PFSK-1 (cell line): ENCODE results near the gene ERBB4.

Experiments used
- FOXP2 ChIP-seq: optimal IDR thresholded peaks from 2 replicates; pipeline ENCODE3; 2011; ENCODE audit warnings: borderline replicate concordance, control low read depth, inconsistent platforms; ENCODE audit not compliant: insufficient read depth; ENCODE audit errors: extremely low read length, extremely low read depth
- POLR2AphosphoS5 ChIP-seq: IDR thresholded peaks from 2 replicates; pipeline ENCODE4 v1.6.1; 2012; ENCODE audit warnings: low read depth, mild to moderate bottlenecking, control low read depth, low read length, moderate library complexity
- REST ChIP-seq, 2 experiments: IDR thresholded peaks; 2 replicates each; pipeline versions ENCODE4 v1.6.1 to v1.8.0; 2011 to 2012; ENCODE audit warnings: low read depth in 2 of 2, low read length in 2 of 2, control low read depth in 1 of 2, inconsistent platforms in 1 of 2, mild to moderate bottlenecking in 1 of 2, moderate library complexity in 1 of 2; ENCODE audit not compliant: insufficient read depth in 1 of 2
- SIN3A ChIP-seq: IDR thresholded peaks from 2 replicates; pipeline ENCODE4 v1.6.1; 2012; ENCODE audit warnings: mild to moderate bottlenecking, low read length, moderate library complexity, borderline replicate concordance; ENCODE audit not compliant: insufficient read depth
- TAF1 ChIP-seq: IDR thresholded peaks from 2 replicates; pipeline ENCODE4 v1.6.1; 2012; ENCODE audit warnings: low read length, control low read depth, borderline replicate concordance; ENCODE audit not compliant: insufficient read depth

ERBB4 gene

DNA sequence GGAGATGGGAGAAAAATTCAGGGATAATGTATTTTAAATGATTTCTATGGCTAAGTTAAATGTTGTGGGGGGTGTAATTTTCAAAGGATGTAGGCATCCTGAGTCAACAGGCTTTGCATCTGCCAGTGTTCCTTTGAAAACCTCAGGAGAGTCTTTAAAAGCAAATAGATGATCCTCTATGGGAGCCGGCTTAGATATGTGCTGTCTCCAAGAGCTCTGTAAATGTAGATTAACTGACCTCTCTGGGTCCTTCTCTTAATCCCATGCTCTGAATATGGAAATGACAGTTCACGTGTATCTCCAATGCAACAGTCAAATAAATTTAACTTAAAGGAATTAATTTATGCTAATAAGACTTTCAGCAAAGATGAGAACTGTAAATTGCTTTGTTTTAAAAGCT is 292.7 kb downstream of the ERBB4 start:
- TF ChIP-seq POLR2AphosphoS5 (no peak), SIN3A (no peak), REST (IDR thresholded peaks at IDR 0.05; ENCODE audit: insufficient read depth in 1 of 2, low read depth in 2 of 2, low read length in 2 of 2) (no peak), FOXP2 (no peak), TAF1 (no peak)

GRCh38 chr2:212242724-212243123 is 295.9 kb downstream of the ERBB4 start:
- no peak for TF ChIP-seq FOXP2
- TF ChIP-seq SIN3A: no peak
- no peak for TF ChIP-seq POLR2AphosphoS5
- TF ChIP-seq TAF1: no peak
- TF ChIP-seq REST (IDR thresholded peaks at IDR 0.05; ENCODE audit: insufficient read depth in 1 of 2, low read depth in 2 of 2, low read length in 2 of 2): no peak

GRCh38 chr2:212237350-212238095 is 301.1 kb downstream of the ERBB4 start:
- TF ChIP-seq POLR2AphosphoS5 (no peak), SIN3A (no peak), TAF1 (no peak), REST (IDR thresholded peaks at IDR 0.05; ENCODE audit: insufficient read depth in 1 of 2, low read depth in 2 of 2, low read length in 2 of 2) (no peak), FOXP2 (no peak)

- no peak for TF ChIP-seq FOXP2
- no peak for TF ChIP-seq TAF1
- no peak for TF ChIP-seq REST (IDR thresholded peaks at IDR 0.05; ENCODE audit: insufficient read depth in 1 of 2, low read depth in 2 of 2, low read length in 2 of 2)
- no peak for TF ChIP-seq SIN3A
- TF ChIP-seq POLR2AphosphoS5: no peak
Measured at GRCh38 chr2:212228743-212229171, 309.8 kb downstream of the ERBB4 start.

DNA sequence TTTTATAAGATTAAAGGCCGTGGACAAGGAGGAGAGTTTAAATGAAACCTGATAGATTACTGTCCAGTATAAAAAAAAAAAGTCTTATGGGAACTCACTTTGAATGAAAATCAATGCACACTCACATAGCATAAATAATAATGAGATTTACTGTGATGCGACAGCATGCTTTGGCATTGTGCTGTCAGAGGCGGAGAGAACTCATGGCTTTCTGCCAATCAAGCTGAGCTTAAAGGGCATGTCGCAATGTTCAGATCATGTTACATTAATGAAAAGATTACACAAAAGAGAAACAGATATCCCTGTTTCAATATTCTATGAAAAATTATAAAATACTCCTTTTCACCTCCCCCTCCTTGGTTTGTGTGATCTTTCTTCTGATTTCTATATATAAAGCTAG is 310.8 kb downstream of the ERBB4 start:
- TF ChIP-seq TAF1 (no peak), REST (IDR thresholded peaks at IDR 0.05; ENCODE audit: insufficient read depth in 1 of 2, low read depth in 2 of 2, low read length in 2 of 2) (no peak), SIN3A (no peak)
